Measurements from ENCODE around the gene IRAK2.

- TF ChIP-seq POLR2A (IDR thresholded peaks at IDR 0.05), result no peak
- TF ChIP-seq CTCF (IDR thresholded peaks at IDR 0.05), result no peak
These were observed 73.8 kb downstream of the IRAK2 start for GRCh38 chr3:10238345-10239183.

All from body of pancreas (tissue), 4 donors.